Kidney (tissue), 14 donors: ENCODE results near the gene CEP20. TPM values are rescaled to one million over a fixed set of nuclear protein-coding genes. Genes with fewer than 3 reads are reported as not detected.

ENCODE experiments used
- DNase-seq, 5 donors: peaks; one replicate each; pipeline ENCODE4 v3.0.0-alpha.2; 2013 to 2020
- FAIRE-seq: peaks from 2 replicates; lab custom pipeline; 2012; peaks lifted over from hg19 to GRCh38; lab: Jason Lieb, UNC
- H3K27ac ChIP-seq, 2 donors: one replicate each; pipeline ENCODE4 v1.7.0; 2013; ENCODE audit warnings: low read depth in 2 of 2, low read length in 2 of 2, inconsistent platforms in 1 of 2
- H3K27me3 ChIP-seq: one replicate; pipeline ENCODE4 v1.7.1; 2013; ENCODE audit warnings: low read length, inconsistent platforms; ENCODE audit not compliant: control insufficient read depth, insufficient read depth
- H3K36me3 ChIP-seq, 3 donors: one replicate each; pipeline versions ENCODE4 v1.7.0 to v1.7.1; 2013; ENCODE audit warnings: low read length in 3 of 3, control low read depth in 1 of 3, inconsistent platforms in 1 of 3; ENCODE audit not compliant: insufficient read depth in 3 of 3, control insufficient read depth in 2 of 3
- H3K4me1 ChIP-seq, 3 donors: one replicate each; pipeline versions ENCODE4 v1.7.0 to v1.7.1; 2013; ENCODE audit warnings: low read length in 3 of 3, inconsistent platforms in 1 of 3, low read depth in 1 of 3; ENCODE audit not compliant: control insufficient read depth in 2 of 3, insufficient read depth in 2 of 3
- H3K4me3 ChIP-seq, 3 donors: one replicate each; pipeline versions ENCODE4 v1.7.0 to v1.8.1; 2013; ENCODE audit warnings: low read length in 3 of 3, control low read depth in 1 of 3, inconsistent platforms in 1 of 3
- H3K9ac ChIP-seq, 3 donors: one replicate each; pipeline versions ENCODE4 v1.7.0 to v1.7.1; 2013; ENCODE audit warnings: low read length in 3 of 3, control low read depth in 1 of 3, inconsistent platforms in 1 of 3
- H3K9me3 ChIP-seq, 3 donors: one replicate each; pipeline versions ENCODE4 v1.7.0 to v1.7.1; 2013; ENCODE audit warnings: low read length in 3 of 3, control low read depth in 1 of 3, inconsistent platforms in 1 of 3; ENCODE audit not compliant: control insufficient read depth in 2 of 3, insufficient read depth in 1 of 3
- CTCF ChIP-seq: IDR thresholded peaks from 3 replicates; pipeline ENCODE4 v1.5.1; 2012; ENCODE audit warnings: mild to moderate bottlenecking, moderate library complexity, borderline replicate concordance; ENCODE audit not compliant: insufficient read depth; ENCODE audit errors: extremely low read depth
- intact Hi-C: fragments of 100-400 bp; cut with DNase I; formaldehyde crosslinking; loops from one replicate; pipeline ENCODE4 v1.11.1; 2022
- polyA plus RNA-seq: library from polyadenylated mRNA; stranded (reverse); fragments of 350-450 nt; fragmentation: Illumina TruSeq; extraction: RNeasy Lipid Tissue Mini Kit (QIAGEN cat#74804); gene quantifications from one replicate; pipeline ENCODE4 v1.2.3, GENCODE V29; 2014; ENCODE audit warnings: low read depth, low replicate concordance; ENCODE audit not compliant: insufficient read depth
- total RNA-seq: library from RNA; stranded (reverse); fragmentation: NEBNext Ultra II Directional; extraction: Animal tissue kit (Norgen Biotek cat#: 25700); gene quantifications from one replicate; pipeline ENCODE4 v1.2.1, GENCODE V29; 2021
- donor health status: control.
- donor health status: control.
- donor health status: control.
- donor health status: control.
- donor health status: control.
- donor health status: DM: yes; HTN: yes; CAD: no.
- donor health status: Normal renal cell carcinoma (clear cell type).

CEP20 gene
- total and polyA plus RNA-seq, 2 donors from 2014 or later: 24.8 to 28.9 TPM

- no peak overlapping the region for H3K9ac ChIP-seq
- H3K27ac ChIP-seq: no peak overlapping the region
- no peak for TF ChIP-seq CTCF
- FAIRE-seq (no peak), DNase-seq (no peak)
- H3K4me1 ChIP-seq: no peaks in the 10 kb centered on the region
- no peaks in the 10 kb centered on the region for H3K36me3 ChIP-seq
- H3K4me3 ChIP-seq: no peak overlapping the region
- intact Hi-C loops: no loop called here
- H3K9me3 ChIP-seq: no peaks in the 10 kb centered on the region
- H3K27me3 ChIP-seq: no peaks in the 10 kb centered on the region
These were observed 45.4 kb upstream of the CEP20 start for GRCh38 chr16:15933781-15934180.

GRCh38 chr16:15932939-15933338, 44.5 kb upstream of the CEP20 start:
- no peak overlapping the region for H3K27ac ChIP-seq
- no peaks in the 10 kb centered on the region for H3K4me1 ChIP-seq
- DNase-seq (no peak), FAIRE-seq (no peak)
- no peak overlapping the region for H3K9ac ChIP-seq
- TF ChIP-seq CTCF: no peak
- intact Hi-C loops: no loop called here
- no peak overlapping the region for H3K4me3 ChIP-seq
- H3K9me3 ChIP-seq: no peaks in the 10 kb centered on the region
- no peaks in the 10 kb centered on the region for H3K27me3 ChIP-seq
- no peaks in the 10 kb centered on the region for H3K36me3 ChIP-seq

GRCh38 chr16:15928261-15929104, 40.1 kb upstream of the CEP20 start:
- Histone ChIP-seq H3K9me3 (no peaks in the 10 kb centered on the region), H3K9ac (no peak overlapping the region), H3K27me3 (no peaks in the 10 kb centered on the region), H3K27ac (no peak overlapping the region), H3K36me3 (no peaks in the 10 kb centered on the region), H3K4me3 (no peak overlapping the region), H3K4me1 (no peaks in the 10 kb centered on the region)
- TF ChIP-seq CTCF: no peak
- DNase-seq (peak in 2 of 5 donors; percentile 19 to 28), FAIRE-seq (no peak)
- intact Hi-C loops: no loop called here

- no peak overlapping the region for H3K27ac ChIP-seq
- FAIRE-seq (no peak), DNase-seq (no peak)
- H3K4me3 ChIP-seq: no peak overlapping the region
- H3K27me3 ChIP-seq: no peaks in the 10 kb centered on the region
- no peak overlapping the region for H3K9ac ChIP-seq
- no peaks in the 10 kb centered on the region for H3K36me3 ChIP-seq
- no peak for TF ChIP-seq CTCF
- intact Hi-C loops: no loop called here
- no peaks in the 10 kb centered on the region for H3K9me3 ChIP-seq
- H3K4me1 ChIP-seq: no peaks in the 10 kb centered on the region
These were observed 37.2 kb upstream of the CEP20 start for GRCh38 chr16:15925631-15926030.
